ENCODE results near the gene NDFIP2. TPM values are rescaled to one million over a fixed set of nuclear protein-coding genes. Genes with fewer than 3 reads are reported as not detected.
A peak's percentile ranks its signal among the peaks of the same experiment; 100 is the strongest.

Gene NDFIP2
- total RNA-seq, 4 donors from 2014 or later: 78.6 to 83.2 (median 80.7) TPM

DNA sequence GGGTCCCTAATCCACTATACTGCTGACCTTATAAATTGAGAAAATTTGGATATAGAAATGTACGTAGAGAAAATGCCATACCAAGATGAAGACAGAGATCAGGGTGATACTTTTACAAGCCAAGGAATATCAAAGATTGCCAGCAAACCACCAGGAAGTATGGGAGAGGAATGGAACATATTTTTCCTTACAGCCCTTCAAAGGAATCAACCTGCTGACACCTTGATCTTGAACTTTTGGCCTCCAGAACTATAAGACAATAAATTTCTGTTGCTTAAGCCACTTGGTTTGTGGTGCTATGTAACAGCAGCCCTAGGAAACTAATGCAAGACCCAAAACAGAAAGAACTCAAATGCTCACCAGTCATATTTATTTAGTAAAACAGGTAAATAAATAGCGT lies 10.3 kb upstream of the NDFIP2 start:
- WGBS, 2 donors: 91 to 97% methylated on average over 2 of the region's 2 CpGs
- DNase-seq (ENCODE audit: low spot score in 2 of 2): no peak

DNA sequence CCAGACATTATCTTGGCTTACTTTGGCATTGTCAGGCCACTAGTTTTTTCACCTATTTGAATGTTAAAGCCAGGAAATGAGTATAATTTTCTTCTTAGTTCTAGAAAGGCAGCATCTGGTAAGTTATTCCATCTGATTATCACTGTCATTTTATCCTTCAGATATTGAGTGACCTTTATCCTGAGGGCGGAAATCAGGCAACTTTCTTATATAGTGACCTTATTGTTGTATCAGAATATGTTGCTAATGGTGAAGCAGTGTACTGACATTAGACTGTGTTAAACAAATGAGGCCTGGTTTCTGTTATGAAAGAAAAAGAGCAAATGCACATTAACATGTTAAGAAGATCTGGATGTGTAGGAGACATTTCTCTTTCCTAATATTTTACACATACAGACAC lies 5.4 kb upstream of the NDFIP2 start:
- TF ChIP-seq POLR2A (IDR thresholded peaks at IDR 0.05): no peak
- TF ChIP-seq, protein P1, sequence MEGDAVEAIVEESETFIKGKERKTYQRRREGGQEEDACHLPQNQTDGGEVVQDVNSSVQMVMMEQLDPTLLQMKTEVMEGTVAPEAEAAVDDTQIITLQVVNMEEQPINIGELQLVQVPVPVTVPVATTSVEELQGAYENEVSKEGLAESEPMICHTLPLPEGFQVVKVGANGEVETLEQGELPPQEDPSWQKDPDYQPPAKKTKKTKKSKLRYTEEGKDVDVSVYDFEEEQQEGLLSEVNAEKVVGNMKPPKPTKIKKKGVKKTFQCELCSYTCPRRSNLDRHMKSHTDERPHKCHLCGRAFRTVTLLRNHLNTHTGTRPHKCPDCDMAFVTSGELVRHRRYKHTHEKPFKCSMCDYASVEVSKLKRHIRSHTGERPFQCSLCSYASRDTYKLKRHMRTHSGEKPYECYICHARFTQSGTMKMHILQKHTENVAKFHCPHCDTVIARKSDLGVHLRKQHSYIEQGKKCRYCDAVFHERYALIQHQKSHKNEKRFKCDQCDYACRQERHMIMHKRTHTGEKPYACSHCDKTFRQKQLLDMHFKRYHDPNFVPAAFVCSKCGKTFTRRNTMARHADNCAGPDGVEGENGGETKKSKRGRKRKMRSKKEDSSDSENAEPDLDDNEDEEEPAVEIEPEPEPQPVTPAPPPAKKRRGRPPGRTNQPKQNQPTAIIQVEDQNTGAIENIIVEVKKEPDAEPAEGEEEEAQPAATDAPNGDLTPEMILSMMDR (IDR thresholded peaks at IDR 0.05): no peak
- intact Hi-C loops (cut with DNase I; ENCODE audit: low total_unique reads): no loop called here
- WGBS, 2 donors: 95 to 98% methylated on average over 1 of the region's 1 CpG

More for the DNA sequence above, 10.3 kb upstream of the NDFIP2 start:
- no peak overlapping the region for H3K4me3 ChIP-seq (ENCODE audit: low read depth, poor library complexity, severe bottlenecking)
- intact Hi-C loops (cut with DNase I; ENCODE audit: low total_unique reads): no loop called here
- TF ChIP-seq POLR2A (IDR thresholded peaks at IDR 0.05): no peak
- TF ChIP-seq, protein P1 (IDR thresholded peaks at IDR 0.05): no peak

DNA sequence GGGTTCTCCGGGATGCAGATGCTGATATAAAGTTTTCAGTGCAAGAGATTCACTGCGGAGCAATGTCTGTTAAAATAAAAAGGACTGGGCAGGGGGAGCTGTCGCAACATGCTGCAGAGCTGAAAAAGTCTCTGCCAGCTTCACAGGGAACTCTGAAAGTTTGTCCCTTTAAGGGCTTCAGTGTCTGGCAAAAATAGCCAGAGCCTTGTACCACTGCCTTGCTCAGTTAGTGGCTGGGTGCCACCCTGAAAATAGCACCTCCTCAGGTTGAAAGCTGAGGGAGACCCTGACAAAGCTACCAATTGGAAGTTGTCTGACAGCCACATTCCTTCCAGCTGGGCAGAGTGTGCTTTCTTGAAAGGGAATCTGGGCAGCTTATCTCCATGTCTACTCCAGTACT lies 3.0 kb upstream of the NDFIP2 start:
- intact Hi-C loops (cut with DNase I; ENCODE audit: low total_unique reads): no loop called here
- TF ChIP-seq POLR2A (IDR thresholded peaks at IDR 0.05): no peak
- TF ChIP-seq, protein P1 (IDR thresholded peaks at IDR 0.05): no peak
- H3K4me3 ChIP-seq (ENCODE audit: low read depth, poor library complexity, severe bottlenecking): no peak overlapping the region
- 39 to 40% methylated on average over 3 of the region's 3 CpGs for WGBS, 2 donors
- no peak for DNase-seq (ENCODE audit: low spot score in 2 of 2)

More for the DNA sequence above, 5.4 kb upstream of the NDFIP2 start:
- no peak for DNase-seq (ENCODE audit: low spot score in 2 of 2)
- no peak overlapping the region for H3K4me3 ChIP-seq (ENCODE audit: low read depth, poor library complexity, severe bottlenecking)

DNA sequence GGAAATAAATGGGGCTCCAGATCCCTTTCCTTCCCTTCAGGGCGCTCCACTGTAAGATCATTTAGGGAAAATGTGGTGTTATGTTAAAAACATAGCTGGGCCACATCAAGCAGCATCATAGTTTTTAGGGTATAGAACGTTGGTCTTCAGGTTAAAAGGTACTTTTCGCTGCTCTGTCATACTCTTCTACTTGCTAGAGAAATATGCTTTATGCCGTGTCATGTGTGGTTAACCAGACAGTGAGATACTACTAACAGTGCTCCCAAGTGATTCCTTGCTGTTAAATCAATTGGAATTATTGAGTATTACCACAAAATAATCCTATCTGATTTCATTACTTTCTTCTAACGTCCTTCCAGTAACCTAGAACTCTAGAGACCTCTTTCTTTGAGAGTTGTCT lies 1.1 kb upstream of the NDFIP2 start:
- 77 to 79% methylated on average over 5 of the region's 5 CpGs for WGBS, 2 donors
- H3K4me3 ChIP-seq (ENCODE audit: low read depth, poor library complexity, severe bottlenecking): no peak overlapping the region
- TF ChIP-seq POLR2A (IDR thresholded peaks at IDR 0.05): no peak
- TF ChIP-seq, protein P1 (IDR thresholded peaks at IDR 0.05): no peak
- DNase-seq (ENCODE audit: low spot score in 2 of 2): no peak
- intact Hi-C loops (cut with DNase I; ENCODE audit: low total_unique reads): no loop called here

DNA sequence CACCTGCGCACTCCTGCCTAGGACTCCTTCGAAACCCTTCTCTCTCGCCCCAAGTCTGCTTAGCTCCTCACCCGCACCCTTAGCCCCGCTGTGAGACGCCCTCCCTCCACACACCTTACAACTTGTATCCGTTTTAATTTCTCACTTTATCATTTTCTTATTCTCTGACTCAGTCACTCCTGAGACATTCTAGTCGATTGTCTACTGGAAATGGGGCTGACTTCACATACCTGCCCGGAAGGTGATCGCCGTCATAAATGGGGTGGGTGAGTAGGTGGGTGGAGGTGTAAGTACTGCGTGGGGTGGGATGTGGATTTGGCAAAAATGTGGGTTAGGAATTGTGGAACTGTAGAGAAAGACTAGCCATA lies 714 bp downstream of the NDFIP2 start:
- peak overlapping the region; percentile 83 for H3K4me3 ChIP-seq (ENCODE audit: low read depth, poor library complexity, severe bottlenecking)
- WGBS, 2 donors: 1% methylated on average over 12 of the region's 12 CpGs
- TF ChIP-seq, protein P1 (IDR thresholded peaks at IDR 0.05): no peak
- intact Hi-C loops (cut with DNase I; ENCODE audit: low total_unique reads): no loop called here
- no peak for DNase-seq (ENCODE audit: low spot score in 2 of 2)

DNA sequence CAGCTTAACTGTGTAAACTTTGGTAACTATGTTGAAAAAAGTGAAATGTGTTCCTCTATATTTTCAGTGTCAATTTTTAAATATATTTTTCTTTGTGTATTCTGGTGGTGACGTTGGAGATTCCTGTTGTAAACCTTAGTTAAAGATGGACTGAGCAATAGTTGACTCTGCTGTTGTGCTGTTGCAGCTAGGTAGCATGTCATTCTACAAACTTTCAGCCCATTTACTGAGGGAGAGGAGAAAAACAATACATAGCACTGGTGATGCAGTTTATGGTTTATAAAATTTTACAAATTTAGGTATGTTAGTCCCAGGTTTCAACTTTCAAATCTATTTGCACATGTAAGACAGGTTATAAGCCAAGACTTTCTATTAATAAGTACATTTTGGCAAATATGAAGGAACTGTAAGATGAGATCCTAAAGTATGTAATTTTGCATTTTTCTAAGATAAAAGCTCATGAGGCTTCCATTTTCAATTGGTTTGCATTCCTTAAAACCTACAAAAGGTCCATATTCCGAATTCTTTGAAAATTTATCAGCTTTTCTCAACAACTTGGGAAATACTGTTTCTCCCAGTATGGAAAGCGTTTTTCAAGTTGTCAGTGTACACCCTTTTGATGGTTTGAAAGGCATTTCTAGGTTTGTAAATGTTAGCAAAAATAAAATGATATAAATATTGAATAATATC lies 1.5 kb downstream of the NDFIP2 start:
- DNase-seq (ENCODE audit: low spot score in 2 of 2): no peak
- intact Hi-C loops (cut with DNase I; ENCODE audit: low total_unique reads): no loop called here
- WGBS, 2 donors: 40 to 59% methylated on average over 3 of the region's 3 CpGs
- H3K4me3 ChIP-seq (ENCODE audit: low read depth, poor library complexity, severe bottlenecking): no peak overlapping the region
- TF ChIP-seq, protein P1 (IDR thresholded peaks at IDR 0.05): no peak
- no peak for TF ChIP-seq POLR2A (IDR thresholded peaks at IDR 0.05)
